ENCODE results near the gene RFX5. TPM values are rescaled to one million over a fixed set of nuclear protein-coding genes. Genes with fewer than 3 reads are reported as not detected.

The RFX5 gene

Small RNA genes within 50 kb of the gene (small RNA-seq; reads per million reads assigned to genes)
- not detected for gene RN7SL444P (ENCODE audit: insufficient read depth)

All from neuronal stem cell (in vitro differentiated cells).